Ramos (cell line): ENCODE results near the gene MSMB.
"Not testable (repeated sequence)": the region's sequence is repeated elsewhere in the genome, so short reads cannot be mapped to it uniquely, and the experiment has no call there.

Experiments used
- in situ Hi-C: fragments of 300-500 bp; cut with MboI; formaldehyde crosslinking; loops from one replicate; pipeline ENCODE4 v1.14.3; 2022; ENCODE audit warnings: low sequenced_read_pairs; ENCODE audit not compliant: unreplicated experiment

MSMB gene

DNA sequence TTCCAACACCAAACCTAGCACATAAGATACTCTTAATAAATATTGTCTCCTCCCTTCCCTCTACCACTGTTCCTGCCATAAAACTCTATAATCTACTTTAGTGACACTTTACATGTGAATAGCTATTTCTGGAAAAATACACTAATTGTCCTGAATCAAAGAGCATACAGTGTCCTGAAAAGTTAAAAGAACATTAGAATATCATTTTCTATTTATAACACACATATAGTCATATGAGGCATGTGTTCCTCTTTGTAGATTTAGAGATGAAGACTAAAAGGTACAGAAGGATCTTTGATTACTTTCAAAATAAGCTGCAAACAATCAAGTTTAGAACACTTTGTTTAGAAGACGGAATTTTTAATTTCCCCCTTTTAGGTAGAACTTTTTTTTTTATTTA, 29.3 kb downstream of the MSMB start:
- in situ Hi-C loops = no loop called here

DNA sequence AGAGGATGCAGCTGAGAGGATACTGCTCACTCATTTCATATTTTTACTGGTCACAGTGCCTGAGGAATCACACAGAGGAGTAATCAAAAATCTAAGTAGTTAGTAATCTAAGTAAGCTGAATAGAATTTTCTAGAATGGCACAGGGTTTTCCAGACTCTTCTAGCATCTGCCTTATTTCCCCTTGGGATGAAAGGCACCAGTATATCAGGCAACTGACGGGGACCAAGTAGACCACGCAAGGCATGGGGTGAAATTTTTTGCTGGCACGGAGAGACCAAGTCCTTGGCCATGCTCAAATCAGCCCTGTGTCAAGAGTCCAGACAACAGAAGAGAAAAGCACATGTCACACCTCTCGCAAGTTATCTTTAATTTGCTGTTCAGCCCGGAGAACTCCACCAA, 29.9 kb downstream of the MSMB start:
- in situ Hi-C loops = no loop called here

DNA sequence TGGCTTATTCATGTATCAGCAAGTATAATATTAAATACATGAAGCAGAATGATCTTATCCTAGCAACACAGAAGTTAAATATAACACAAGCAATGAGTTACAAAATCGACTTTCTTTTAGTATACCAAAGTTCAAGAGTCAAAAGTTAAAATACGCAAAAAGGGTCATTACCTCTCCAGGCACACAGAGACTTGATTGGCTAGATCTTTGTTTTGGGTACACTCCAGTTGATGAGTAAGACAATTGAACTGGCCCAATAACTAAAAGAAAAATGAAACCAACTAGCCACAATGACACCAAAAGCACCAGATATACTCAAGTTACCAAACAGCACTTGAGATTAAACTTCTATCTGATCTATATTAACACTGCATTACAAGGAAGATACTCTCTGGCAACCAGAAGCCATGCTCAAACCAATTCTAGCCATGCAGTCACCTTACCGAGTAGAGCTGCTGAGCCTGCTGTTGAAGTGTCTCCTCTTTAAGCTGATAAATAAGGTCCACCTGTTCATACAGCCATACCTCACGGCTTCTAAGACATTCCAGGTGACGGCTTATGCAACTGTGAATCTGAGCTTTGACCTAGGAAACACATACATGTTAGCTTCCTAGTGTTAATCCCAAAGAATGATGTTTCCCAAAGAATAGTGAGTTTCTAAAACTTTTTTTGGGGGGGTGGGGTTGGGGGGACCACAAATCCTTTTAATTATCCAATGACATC, 31.2 kb downstream of the MSMB start:
- in situ Hi-C loops = no loop called here

DNA sequence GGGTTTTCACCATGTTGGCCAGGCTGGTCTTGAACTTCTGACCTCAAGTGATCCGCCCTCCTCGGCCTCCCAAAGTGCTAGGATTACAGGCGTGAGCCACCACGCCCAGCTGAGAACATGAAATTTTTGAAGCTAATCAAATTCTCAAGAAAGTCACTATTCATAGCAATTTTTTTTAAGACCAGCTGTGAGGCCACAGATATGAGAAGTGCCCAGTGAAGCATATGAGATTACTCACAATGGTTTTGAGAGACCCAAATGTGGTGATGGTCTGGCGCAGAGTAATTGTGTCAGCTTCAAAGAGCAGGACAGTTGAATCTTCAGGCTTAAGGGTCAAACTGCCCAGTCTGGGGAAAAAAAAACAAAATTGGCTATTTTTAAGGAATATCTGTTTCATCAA, 31.9 kb downstream of the MSMB start:
- in situ Hi-C loops = no loop called here

DNA sequence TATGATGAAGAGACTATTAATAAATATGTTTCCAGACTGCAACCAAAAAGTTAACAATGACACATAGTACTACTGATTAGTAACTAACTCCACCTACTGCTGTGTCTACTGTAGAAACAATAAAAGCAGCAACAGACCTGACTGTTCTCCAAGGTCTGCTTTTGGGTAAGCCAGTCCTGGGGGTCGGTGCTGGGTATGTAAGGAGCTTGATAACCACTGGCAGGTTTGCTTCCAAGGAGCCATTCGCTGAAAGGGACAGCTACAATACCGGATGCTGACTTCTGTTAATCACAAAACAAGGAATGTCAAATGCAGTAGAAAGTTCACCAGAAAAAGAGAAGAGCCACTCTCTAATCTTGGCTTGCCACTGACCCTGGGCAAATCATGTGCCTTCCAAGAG, 33.3 kb downstream of the MSMB start:
- in situ Hi-C loops = no loop called here

DNA sequence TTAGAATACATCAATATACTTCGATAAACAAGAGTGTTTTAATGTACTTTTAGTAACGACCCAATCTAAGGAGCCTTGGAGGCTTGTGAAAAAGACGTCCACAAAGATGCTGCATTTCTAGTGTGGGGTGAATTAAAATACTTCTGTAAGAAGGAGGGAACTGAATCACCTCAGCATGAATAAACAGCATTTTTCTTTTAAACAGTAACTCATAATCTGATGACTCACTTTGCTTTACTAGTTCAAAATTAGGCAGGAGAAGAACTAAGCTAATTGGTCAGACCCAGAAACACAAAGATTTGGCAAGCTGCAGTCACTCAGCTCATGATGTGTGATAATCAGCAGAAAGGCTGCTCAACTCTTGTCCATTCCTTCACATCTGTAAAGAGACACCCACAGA, 39.9 kb downstream of the MSMB start:
- in situ Hi-C loops = no loop called here

DNA sequence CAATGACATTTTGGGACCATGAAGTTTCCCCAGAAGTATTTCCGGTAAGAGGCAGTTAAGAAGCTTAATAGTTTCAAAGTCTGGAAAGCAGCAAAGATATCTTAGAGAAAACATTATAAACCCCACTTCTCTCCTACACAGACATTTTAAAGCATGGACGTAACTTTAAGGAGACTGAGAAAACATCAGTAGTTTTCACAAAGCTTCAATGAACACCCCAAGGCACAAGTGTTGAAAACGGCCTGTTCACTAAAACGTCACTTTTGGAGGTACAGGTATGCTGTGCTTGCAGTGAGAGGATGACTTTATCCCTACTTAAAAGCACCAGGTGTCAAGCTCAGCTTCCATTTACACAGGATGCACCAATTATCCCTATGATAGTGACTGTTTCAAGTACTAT, 40.7 kb downstream of the MSMB start:
- in situ Hi-C loops = no loop called here

DNA sequence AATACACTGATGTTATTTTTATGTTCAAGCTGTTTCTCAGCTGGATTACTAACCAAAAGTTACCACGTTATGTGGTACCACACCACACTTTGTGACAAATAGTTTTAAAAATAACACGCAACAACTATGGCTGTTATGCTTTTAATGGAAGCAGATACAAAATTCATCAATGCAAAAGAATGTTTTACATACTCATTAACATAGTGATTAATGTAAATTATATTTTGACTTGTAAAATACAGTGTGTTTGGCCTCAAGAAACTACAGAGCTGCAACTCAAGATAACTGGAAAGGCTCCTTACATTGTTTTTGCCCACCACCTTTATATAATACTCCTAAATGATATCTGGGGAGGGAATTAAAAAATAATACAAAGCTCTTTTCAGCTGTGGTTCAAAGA, 41.1 kb downstream of the MSMB start:
- in situ Hi-C loops = no loop called here

DNA sequence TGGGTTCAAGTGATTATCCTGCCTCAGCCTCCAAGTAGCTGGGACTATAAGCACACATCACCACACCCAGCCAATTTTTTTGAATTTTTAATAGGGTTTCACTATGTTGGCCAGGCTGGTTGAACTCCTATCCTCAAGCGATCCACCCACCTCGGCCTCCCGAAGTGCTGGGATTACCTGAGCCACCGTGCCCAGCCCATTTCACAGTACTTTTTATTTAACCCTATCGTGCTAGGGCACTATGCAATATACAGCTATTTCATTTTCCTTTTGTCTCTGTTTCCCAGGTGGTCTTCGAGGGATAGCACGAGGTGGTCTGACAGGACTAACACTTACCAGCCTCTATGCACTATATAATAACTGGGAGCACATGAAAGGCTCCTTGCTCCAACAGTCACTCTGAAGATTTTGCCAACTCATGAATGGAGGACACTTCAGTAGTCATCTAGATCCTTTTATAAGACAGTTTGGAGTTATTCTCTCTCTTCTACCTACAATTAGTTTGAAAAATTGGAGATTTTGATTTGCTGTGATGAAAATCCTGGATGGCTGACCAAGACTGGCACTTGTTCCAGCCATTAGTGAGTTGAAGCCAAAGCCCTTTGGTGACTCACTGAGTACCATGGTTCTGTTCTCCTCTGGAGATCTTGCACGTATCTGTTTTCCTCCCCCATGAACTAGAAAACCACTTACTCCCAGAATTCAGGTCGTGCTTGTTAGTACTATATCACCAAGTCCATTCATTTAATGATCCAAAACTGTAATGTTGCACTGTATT, 43.0 kb downstream of the MSMB start:
- in situ Hi-C loops = no loop called here

DNA sequence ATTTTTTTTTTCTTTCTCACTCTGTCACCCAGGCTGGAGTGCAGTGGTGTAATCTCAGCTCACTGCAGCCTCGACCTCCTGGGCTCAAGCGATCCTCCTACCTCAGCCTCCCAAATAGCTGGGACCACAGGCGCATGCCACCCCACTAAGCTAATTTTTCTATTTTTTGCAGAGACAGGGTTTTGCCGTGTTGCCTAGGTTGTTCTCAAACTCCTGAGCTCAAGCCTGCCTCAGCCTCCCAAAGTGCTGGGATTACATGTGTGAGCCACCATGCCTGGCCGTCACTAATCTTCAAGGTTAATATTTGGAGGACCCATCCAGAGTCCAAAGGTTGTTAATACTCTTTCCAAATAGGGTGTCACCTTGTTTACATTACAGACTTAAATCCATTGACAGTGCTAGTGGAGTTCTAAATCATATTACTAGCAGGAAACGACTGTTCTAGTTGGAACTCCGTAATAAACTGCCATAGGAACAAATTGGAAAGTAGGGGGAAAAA, 43.8 kb downstream of the MSMB start:
- in situ Hi-C loops = not testable (repeated sequence)

DNA sequence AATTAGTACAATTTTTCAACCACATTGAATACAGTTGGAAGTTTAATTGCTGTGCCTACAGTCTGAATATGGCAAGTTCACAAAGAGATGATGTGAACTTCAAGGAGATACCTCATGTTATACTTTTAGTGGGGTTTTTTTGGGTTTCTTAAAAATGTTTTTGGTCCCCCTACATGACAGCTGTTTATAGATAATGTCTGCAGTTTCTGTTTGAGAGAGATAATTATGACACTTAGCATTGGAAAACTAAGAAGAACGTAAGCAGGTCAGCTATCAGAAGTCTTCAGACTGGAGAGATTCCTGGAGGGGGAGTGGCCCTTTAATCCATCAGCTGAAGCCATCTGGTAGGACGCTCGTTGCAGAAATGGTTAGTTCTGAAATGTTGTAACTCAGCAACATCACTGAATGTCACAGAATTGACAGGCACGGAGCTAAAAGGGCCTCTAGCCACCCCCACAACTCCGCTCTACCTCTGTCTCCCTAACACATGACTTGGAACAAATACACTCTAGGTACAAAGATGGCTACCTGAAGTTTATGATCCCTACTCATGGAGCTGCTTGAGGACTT, 44.8 kb downstream of the MSMB start:
- in situ Hi-C loops = no loop called here

DNA sequence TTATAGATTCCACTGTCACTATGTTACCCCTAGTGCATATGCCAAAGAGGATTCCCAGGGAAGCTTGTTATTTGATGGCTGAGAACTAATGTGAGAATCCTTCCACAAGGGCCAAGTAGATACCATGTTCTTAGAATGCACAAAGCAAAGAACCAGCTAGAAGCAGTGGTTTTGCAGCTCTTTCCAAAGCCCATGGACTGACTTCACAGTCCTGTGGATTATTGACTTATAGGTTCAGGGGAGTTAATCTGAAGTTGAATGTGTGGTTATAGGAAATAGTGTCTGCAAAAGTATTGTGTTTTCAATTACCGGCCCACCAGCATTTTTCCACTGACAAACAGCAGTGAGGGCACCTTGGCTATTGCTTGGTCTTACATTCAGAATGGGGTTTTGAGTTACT, 45.5 kb downstream of the MSMB start:
- in situ Hi-C loops = no loop called here

DNA sequence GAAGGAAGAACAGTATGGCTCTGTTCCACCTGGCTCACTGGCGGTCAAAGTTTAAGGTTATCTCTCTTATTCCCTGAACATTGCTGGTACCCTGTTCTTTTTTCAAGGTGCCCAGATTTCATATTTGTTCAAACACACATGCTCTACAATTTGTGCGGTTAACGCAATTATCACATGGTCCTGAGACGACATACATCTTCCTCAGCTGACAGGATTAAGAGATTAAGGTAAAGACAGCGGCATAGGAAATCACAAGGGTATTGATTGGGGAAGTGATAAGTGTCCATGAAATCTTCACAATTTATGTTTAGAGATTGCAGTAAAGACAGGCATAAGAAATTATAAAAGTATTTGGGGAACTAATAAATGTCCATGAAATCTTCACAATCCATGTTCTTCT, 46.1 kb downstream of the MSMB start:
- in situ Hi-C loops = not testable (repeated sequence)

DNA sequence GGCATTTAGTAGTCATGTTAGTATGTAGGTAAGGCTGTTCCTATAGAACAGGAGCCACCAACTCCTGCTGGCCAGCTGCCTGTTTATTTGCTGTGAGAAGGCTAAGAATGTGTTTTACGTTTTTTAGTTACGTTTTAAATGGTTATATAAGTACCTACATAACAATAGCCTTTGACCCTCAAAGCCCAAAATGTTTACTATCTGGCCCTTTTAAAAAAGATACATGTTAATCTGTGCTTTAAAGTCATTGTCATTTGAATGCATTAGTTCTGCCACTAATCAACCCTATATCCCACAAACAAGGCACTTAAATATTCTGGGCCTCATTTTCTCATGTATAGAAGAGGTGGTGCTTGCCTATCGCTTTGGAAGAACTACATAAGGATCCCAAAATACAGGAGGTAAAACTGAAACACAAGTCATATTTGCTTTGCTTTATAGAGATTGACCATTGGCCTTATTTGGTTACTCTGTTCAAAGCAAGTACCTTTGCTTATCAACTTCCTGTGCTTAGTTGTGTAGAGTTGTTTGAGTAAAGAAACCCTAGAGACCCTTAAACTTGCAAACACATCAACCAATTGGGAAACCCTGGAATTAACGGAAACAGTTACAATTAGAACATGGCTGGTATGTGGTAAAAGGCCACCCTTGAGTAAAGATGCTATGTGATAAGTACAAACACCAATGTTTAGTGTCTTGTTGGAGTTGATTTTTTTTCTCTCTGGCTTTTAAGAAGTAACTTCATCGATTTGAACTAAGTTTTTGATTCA, 47.9 kb downstream of the MSMB start:
- in situ Hi-C loops = no loop called here

DNA sequence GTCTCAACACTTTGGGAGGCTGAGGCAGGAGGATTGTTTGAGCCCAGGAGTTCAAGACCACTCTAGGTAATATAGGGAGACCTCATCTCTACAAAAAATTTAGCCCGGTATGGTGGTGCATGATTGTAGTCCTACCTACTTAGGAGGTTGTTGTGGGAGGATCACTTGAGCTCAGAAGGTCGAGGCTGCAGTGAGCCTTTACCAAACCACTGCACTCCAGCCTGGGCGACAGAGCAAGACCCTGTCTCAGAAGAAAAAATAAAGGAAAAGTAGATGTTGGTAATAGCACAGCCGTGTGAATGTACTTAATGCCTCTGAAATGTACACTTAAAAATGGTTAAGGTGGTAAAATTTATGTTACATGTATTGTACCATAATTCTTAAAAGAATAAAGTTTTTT, 48.5 kb downstream of the MSMB start:
- in situ Hi-C loops = no loop called here

DNA sequence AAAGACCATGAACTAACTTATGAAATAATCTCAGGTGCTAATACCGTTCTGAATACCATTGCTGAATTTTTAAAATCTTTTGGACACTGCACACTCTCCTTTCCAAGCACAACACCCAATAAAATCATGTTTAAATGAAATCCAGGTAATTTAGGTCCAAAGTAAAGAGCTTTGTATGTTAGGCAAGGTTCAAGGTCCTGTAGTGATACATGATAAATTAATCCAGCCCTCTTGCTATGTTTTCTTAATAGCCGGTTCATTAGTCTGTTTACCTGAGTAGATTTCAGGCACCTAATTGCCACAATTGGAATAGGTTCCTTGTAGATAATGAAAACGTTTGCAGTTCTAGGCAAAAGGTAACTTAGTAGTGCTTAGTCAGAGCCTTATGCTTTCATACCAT, 60.5 kb downstream of the MSMB start:
- in situ Hi-C loops = not testable (repeated sequence)

DNA sequence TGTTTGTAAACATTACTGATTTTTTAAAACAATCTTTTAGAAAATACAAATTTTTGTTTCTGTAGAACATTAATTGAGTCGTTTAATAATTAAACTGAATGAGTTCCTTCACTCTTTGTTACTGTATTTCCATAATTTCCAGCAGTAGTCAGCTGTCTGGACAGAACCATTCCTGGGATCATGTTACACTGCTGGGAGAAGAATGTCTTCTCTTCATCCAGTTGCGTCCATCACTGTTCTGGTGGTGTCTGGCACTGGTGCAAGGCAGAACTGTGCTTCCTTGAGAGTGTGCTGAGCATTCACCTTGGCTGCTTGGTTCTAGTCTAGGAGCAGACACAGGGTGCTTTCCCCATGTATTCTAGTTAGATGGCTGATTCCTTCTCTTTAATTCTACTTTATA, 61.6 kb downstream of the MSMB start:
- in situ Hi-C loops = not testable (repeated sequence)

DNA sequence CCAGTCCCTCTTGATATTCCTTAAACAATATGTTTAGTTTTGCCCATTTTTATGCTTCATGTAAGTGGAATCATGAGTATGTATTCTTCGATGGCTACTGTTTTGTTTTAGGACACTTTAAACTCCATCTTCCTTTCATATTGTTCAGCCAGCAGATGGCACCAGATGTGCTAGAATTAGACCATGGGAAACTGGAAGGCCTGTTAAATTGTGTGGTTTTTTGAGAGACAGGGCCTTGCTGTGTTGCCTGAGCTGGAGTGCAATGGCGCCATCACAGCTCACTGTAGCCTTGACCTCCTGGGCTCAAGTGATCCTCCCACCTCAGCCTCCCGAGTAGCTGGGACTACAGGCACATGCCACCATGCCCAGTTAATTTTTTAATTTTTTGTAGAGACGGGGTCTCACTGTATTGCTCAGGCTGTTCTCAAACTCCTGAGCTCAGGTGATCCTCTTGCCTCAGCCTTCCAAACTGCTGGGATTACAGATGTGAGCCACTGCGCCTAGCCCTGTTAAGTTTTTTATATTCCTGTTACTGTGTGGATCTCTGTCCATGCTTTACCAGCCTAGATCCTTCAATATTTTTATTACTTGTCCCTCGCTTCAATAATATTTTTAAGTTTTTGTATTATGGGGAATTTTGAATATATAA, 62.4 kb downstream of the MSMB start:
- in situ Hi-C loops = not testable (repeated sequence)
